ENCODE data around the gene UGT3A1. TPM values are rescaled to one million over a fixed set of nuclear protein-coding genes. Genes with fewer than 3 reads are reported as not detected.

UGT3A1 gene
- total RNA-seq, 1 donor from 2014 or later = not detected

- DNase-seq (ENCODE audit: low spot score in 2 of 2, unreplicated experiment in 2 of 2) = no peak
- Mint-ChIP-seq H3K9me3 (peaks cover 9% of the 10 kb centered on the region), H3K4me3 (no peak overlapping the region), H3K4me1 (peaks cover 7% of the 10 kb centered on the region), H3K36me3 (no peaks in the 10 kb centered on the region), H3K27ac (no peak overlapping the region), H3K27me3 (ENCODE audit: low read depth) (peaks cover 2% of the 10 kb centered on the region)
- TF ChIP-seq CTCF (IDR thresholded peaks at IDR 0.05; ENCODE audit: unreplicated experiment) = no peak
Observed at GRCh38 chr5:35904443-35905132, 86.6 kb downstream of the UGT3A1 start.

GRCh38 chr5:35903631-35904203, 87.5 kb downstream of the UGT3A1 start:
- TF ChIP-seq CTCF (IDR thresholded peaks at IDR 0.05; ENCODE audit: unreplicated experiment) = no peak
- no peak for DNase-seq (ENCODE audit: low spot score in 2 of 2, unreplicated experiment in 2 of 2)
- no peaks in the 10 kb centered on the region for H3K36me3 Mint-ChIP-seq
- H3K27me3 Mint-ChIP-seq (ENCODE audit: low read depth) = peaks cover 2% of the 10 kb centered on the region
- H3K27ac Mint-ChIP-seq = no peak overlapping the region
- peaks cover 9% of the 10 kb centered on the region for H3K9me3 Mint-ChIP-seq
- H3K4me3 Mint-ChIP-seq = no peak overlapping the region
- H3K4me1 Mint-ChIP-seq = peaks cover 2% of the 10 kb centered on the region

- TF ChIP-seq CTCF (IDR thresholded peaks at IDR 0.05; ENCODE audit: unreplicated experiment) = no peak
- Mint-ChIP-seq H3K4me1 (no peaks in the 10 kb centered on the region), H3K27me3 (ENCODE audit: low read depth) (peaks cover 2% of the 10 kb centered on the region), H3K36me3 (no peaks in the 10 kb centered on the region), H3K27ac (no peak overlapping the region), H3K9me3 (peaks cover 9% of the 10 kb centered on the region), H3K4me3 (no peak overlapping the region)
- no peak for DNase-seq (ENCODE audit: low spot score in 2 of 2, unreplicated experiment in 2 of 2)
Observed at GRCh38 chr5:35902046-35902672, 89.0 kb downstream of the UGT3A1 start.

Other genes starting within 250 kb of the UGT3A1 start
- gene IL7R, start 134.5 kb downstream of the UGT3A1 start, total RNA-seq = 0.13 to 0.25 TPM (median 0.13 TPM) in 3 replicates
- not detected in 3 replicates for gene CAPSL, start 52.8 kb downstream of the UGT3A1 start, total RNA-seq
- gene UGT3A2, start 75.5 kb upstream of the UGT3A1 start, total RNA-seq = 0.24 to 0.77 TPM (median 0.34 TPM) in 3 replicates
- gene LMBRD2, start 160.5 kb upstream of the UGT3A1 start, total RNA-seq = 6.3 to 8.3 TPM (median 7.9 TPM) in 3 replicates
- 91.5 to 94.3 TPM (median 93.8 TPM) in 3 replicates for gene SKP2, start 160.7 kb upstream of the UGT3A1 start, total RNA-seq